Natural killer cell treated with Interleukin-12 subunit alpha and Interleukin-12 subunit beta and Interleukin-15 and Interleukin-18, amount 100 ng/mL, for 72 hours (primary cell): Measurements from ENCODE around the gene CDC42BPG. TPM values are rescaled to one million over a fixed set of nuclear protein-coding genes. Genes with fewer than 3 reads are reported as not detected.

Experiments
- total RNA-seq, 2 donors: library from RNA; stranded (reverse); gene quantifications; one replicate each; pipeline ENCODE4 v1.2.3, GENCODE V29; 2022

CDC42BPG gene
- total RNA-seq, 2 donors from 2014 or later = 0.59 to 1.9 TPM

Other genes starting within 250 kb of the CDC42BPG start
- 1 to 10 TPM in 1 of 2 donors, under 1 TPM in 1; 0.74 to 1.3 TPM for gene NRXN2, start 121.5 kb downstream of the CDC42BPG start, total RNA-seq
- 10 to 100 TPM; 13.6 to 27.7 TPM for gene RASGRP2, start 100.5 kb downstream of the CDC42BPG start, total RNA-seq
- gene PYGM, start 84.7 kb downstream of the CDC42BPG start, total RNA-seq = 1 to 10 TPM; 4.7 to 5.6 TPM
- gene SF1, start 66.1 kb downstream of the CDC42BPG start, total RNA-seq = 100 to 1,000 TPM; 376 to 425 TPM
- 10 to 100 TPM; 17.6 to 47.1 TPM for gene MAP4K2, start 41.4 kb downstream of the CDC42BPG start, total RNA-seq
- gene MEN1, start 34.1 kb downstream of the CDC42BPG start, total RNA-seq = 10 to 100 TPM; 32.6 to 53.5 TPM
- gene EHD1, start 34.0 kb upstream of the CDC42BPG start, total RNA-seq = 100 to 1,000 TPM; 202 to 235 TPM
- gene ATG2A, start 72.6 kb upstream of the CDC42BPG start, total RNA-seq = 10 to 100 TPM; 24.1 to 31.9 TPM
- 10 to 100 TPM; 32.6 to 35.6 TPM for gene PPP2R5B, start 80.0 kb upstream of the CDC42BPG start, total RNA-seq
- not detected for gene GPHA2, start 91.2 kb upstream of the CDC42BPG start, total RNA-seq
- not detected for gene MAJIN, start 127.5 kb upstream of the CDC42BPG start, total RNA-seq
- not detected for gene BATF2, start 152.3 kb upstream of the CDC42BPG start, total RNA-seq
- gene ARL2, start 169.5 kb upstream of the CDC42BPG start, total RNA-seq = 10 to 100 TPM; 29.4 to 50.5 TPM
- gene SNX15, start 182.8 kb upstream of the CDC42BPG start, total RNA-seq = 10 to 100 TPM; 14.1 to 28.2 TPM
- gene SAC3D1, start 196.6 kb upstream of the CDC42BPG start, total RNA-seq = 10 to 100 TPM in 1 of 2 donors, 1 to 10 TPM in 1; 7.6 to 18.5 TPM
- 10 to 100 TPM; 14.2 to 34.7 TPM for gene NAALADL1, start 213.9 kb upstream of the CDC42BPG start, total RNA-seq
- 100 to 1,000 TPM in 1 of 2 donors, 10 to 100 TPM in 1; 59.2 to 140 TPM for gene CDCA5, start 239.4 kb upstream of the CDC42BPG start, total RNA-seq
- 10 to 100 TPM; 34.1 to 36.5 TPM for gene ZFPL1, start 239.6 kb upstream of the CDC42BPG start, total RNA-seq